ENCODE results near the gene ZNF219.

Gene ZNF219

GRCh38 chr14:21102521-21103410 lies 4.3 kb upstream of the ZNF219 start:
- no peak for DNase-seq (ENCODE audit: low read depth, low spot score)

- DNase-seq (ENCODE audit: low read depth, low spot score) = no peak
These were observed 3.5 kb upstream of the ZNF219 start for GRCh38 chr14:21101802-21102413.

GRCh38 chr14:21100931-21101330 lies 2.5 kb upstream of the ZNF219 start, which contains the start of gene TMEM253:
TSS of gene TMEM253 (plus strand) at chr14:21101066. CDS start at chr14:21101344, 278 bp downstream.
- no peak for DNase-seq (ENCODE audit: low read depth, low spot score)

GRCh38 chr14:21099596-21099985 lies 1.1 kb upstream of the ZNF219 start:
- DNase-seq (ENCODE audit: low read depth, low spot score) = no peak

- no peak for DNase-seq (ENCODE audit: low read depth, low spot score)
These were observed 589 bp upstream of the ZNF219 start for GRCh38 chr14:21098892-21099595.

GRCh38 chr14:21097636-21098075 lies 799 bp downstream of the ZNF219 start:
- no peak for DNase-seq (ENCODE audit: low read depth, low spot score)

GRCh38 chr14:21096978-21097635 lies 1.3 kb downstream of the ZNF219 start:
- no peak for DNase-seq (ENCODE audit: low read depth, low spot score)

- DNase-seq (ENCODE audit: low read depth, low spot score) = no peak
These were observed 2.0 kb downstream of the ZNF219 start for GRCh38 chr14:21096438-21096837.

- DNase-seq (ENCODE audit: low read depth, low spot score) = no peak
These were observed 2.8 kb downstream of the ZNF219 start for GRCh38 chr14:21095430-21096205.

GRCh38 chr14:21093769-21094681 lies 4.4 kb downstream of the ZNF219 start:
- peak; percentile 93 for DNase-seq (ENCODE audit: low read depth, low spot score)

GRCh38 chr14:21093018-21093417 lies 5.4 kb downstream of the ZNF219 start:
- DNase-seq (ENCODE audit: low read depth, low spot score) = no peak

GRCh38 chr14:21092273-21093011 lies 6.0 kb downstream of the ZNF219 start:
- peak; percentile 95 for DNase-seq (ENCODE audit: low read depth, low spot score)

GRCh38 chr14:21091821-21092272 lies 6.6 kb downstream of the ZNF219 start:
- no peak for DNase-seq (ENCODE audit: low read depth, low spot score)

- no peak for DNase-seq (ENCODE audit: low read depth, low spot score)
These were observed 7.4 kb downstream of the ZNF219 start for GRCh38 chr14:21090940-21091663.

GRCh38 chr14:21090194-21090939 lies 8.1 kb downstream of the ZNF219 start:
- DNase-seq (ENCODE audit: low read depth, low spot score) = peak; percentile 80

- no peak for DNase-seq (ENCODE audit: low read depth, low spot score)
These were observed 8.6 kb downstream of the ZNF219 start for GRCh38 chr14:21089877-21090193.

- no peak for DNase-seq (ENCODE audit: low read depth, low spot score)
These were observed 9.2 kb downstream of the ZNF219 start for GRCh38 chr14:21089271-21089670.

GRCh38 chr14:21088687-21089086 lies 9.8 kb downstream of the ZNF219 start:
- no peak for DNase-seq (ENCODE audit: low read depth, low spot score)
